Adrenal gland (tissue), 12 donors: ENCODE measurements around the gene ALB. TPM values are rescaled to one million over a fixed set of nuclear protein-coding genes. Genes with fewer than 3 reads are reported as not detected.

Experiments used
- DNase-seq, 7 donors: peaks; one replicate each; pipeline ENCODE4 v3.0.0-alpha.2; 2019 to 2020
- H3K27ac ChIP-seq, 5 donors: fragments of 200-600 bp; sonication (generic) in 4 of 5; 1 replicate in 3 of 5; 2 replicates in 2 of 5; pipeline versions ENCODE4 v1.5.1 to v1.8.0; 2016 to 2020; ENCODE audit warnings: mild to moderate bottlenecking in 1 of 5
- H3K27me3 ChIP-seq: fragments of 200-600 bp; 2 replicates; pipeline ENCODE4 v1.8.0; 2021
- H3K36me3 ChIP-seq, 2 donors: fragments of 200-600 bp; replicated peaks in 1 of 2; 1 replicate in 1 of 2; 2 replicates in 1 of 2; pipeline versions ENCODE4 v1.5.1 to v1.8.0; 2018 to 2022
- H3K4me1 ChIP-seq, 2 donors: fragments of 200-600 bp; replicated peaks in 1 of 2; 1 replicate in 1 of 2; 2 replicates in 1 of 2; pipeline versions ENCODE4 v1.5.1 to v1.8.0; 2018 to 2021
- H3K4me3 ChIP-seq, 4 donors: fragments of 200-600 bp; sonication (generic) in 3 of 4; one replicate each; pipeline ENCODE4 v1.5.1; 2016 to 2018
- H3K9me3 ChIP-seq, 3 donors: fragments of 200-600 bp; sonication (generic) in 1 of 3; replicated peaks in 1 of 3; 1 replicate in 2 of 3; 2 replicates in 1 of 3; pipeline versions ENCODE4 v1.5.1 to v1.8.0; 2016 to 2021
- POLR2A ChIP-seq, 2 donors: fragments of 450-650 bp; IDR thresholded peaks; one replicate each; pipeline ENCODE4 v1.6.1; 2017; ENCODE audit warnings: antibody characterized with exemption in 2 of 2, mild to moderate bottlenecking in 2 of 2, moderate library complexity in 1 of 2
- WGBS, 4 donors: extraction: QIAGEN DNeasy Blood & Tissue Kit in 2 of 4; methylation state at CpG; one replicate each; pipeline versions ENCODE4 v1.1.5 to v1.1.7; 2013 to 2017; 5-methylcytosine and 5-hydroxymethylcytosine counted together
- intact Hi-C, 2 donors: fragments of 100-400 bp; cut with DNase I; formaldehyde crosslinking; loops; one replicate each; pipeline versions ENCODE4 v1.14.1 to v1.15.0; 2022 to 2023
- polyA plus RNA-seq, 3 donors: library from polyadenylated mRNA; stranded (reverse); fragments of 200-250 nt in 2 of 3; fragments of 350-450 nt in 1 of 3; fragmentation: Illumina TruSeq in 1 of 3; extraction: RNeasy Lipid Tissue Mini Kit (QIAGEN cat#74804) in 1 of 3; gene quantifications; one replicate each; pipeline ENCODE4 v1.2.3, GENCODE V29; 2013 to 2014
- total RNA-seq, 9 donors: library from RNA; depleted of rRNA in 4 of 9; stranded (reverse); fragments of >200 nt in 4 of 9; fragments of 120-200 nt in 1 of 9; fragmentation: NEBNext Ultra II Directional in 1 of 9; extraction: Animal tissue kit (Norgen Biotek cat#: 25700) in 1 of 9; gene quantifications; one replicate each; pipeline versions ENCODE4 v1.1.0 to v1.2.4, GENCODE V29; 2013 to 2023
- TF ChIP-seq, protein P1 (sequence below), 6 experiments: fragments of 450-650 bp in 4 of 6; fragments of 200-600 bp in 2 of 6; sonication (generic) in 1 of 6; IDR thresholded peaks; 1 replicate in 5 of 6; 2 replicates in 1 of 6; pipeline versions ENCODE4 v1.5.1 to v1.8.0; 2016 to 2021; ENCODE audit warnings: antibody characterized with exemption in 6 of 6, mild to moderate bottlenecking in 2 of 6, moderate library complexity in 1 of 6
- donor health status: healthy with polysubstance abuse.
- donor health status: Bipolar disorder and iron deficiency.
- donor health status: DM: yes; HTN: yes; CAD: no.
- donor health status: DM: no; HTN: no; CAD: no.
- donor health status: DM: no; HTN: no; CAD: no.
- donor health status: DM: yes; HTN: yes; CAD: no.

Gene ALB
- total and polyA plus RNA-seq, 12 donors = 0.61 to 38.5 (median 5.3) TPM; not detected in 3

DNA sequence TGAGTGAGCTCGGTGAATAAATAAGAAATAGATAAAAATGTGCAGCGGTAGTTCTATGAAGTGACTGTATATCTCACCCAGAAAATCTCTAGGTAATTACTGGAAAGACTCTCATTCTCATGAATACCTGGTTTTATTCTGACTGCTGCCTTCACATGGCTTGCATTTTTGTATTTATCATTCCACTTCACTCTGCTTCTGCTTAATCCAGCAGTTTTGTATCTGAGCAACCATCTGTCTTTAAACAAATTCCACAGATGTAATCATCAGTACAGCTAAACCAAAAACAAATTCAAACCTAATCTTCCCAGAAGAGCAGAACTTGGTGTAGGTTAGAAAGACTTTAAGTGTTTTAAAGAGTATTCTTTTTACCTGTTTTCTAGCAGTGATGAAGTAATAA is 11.2 kb upstream of the ALB start:
- intact Hi-C loops = no loop called here
- H3K9me3 ChIP-seq = no peaks in the 10 kb centered on the region
- H3K27ac ChIP-seq = no peak overlapping the region
- DNase-seq = no peak
- WGBS, 4 donors = 86 to 96% (median 91%) methylated on average over 2 of the region's 2 CpGs
- H3K36me3 ChIP-seq = no peaks in the 10 kb centered on the region
- H3K4me3 ChIP-seq = no peak overlapping the region
- H3K4me1 ChIP-seq = no peaks in the 10 kb centered on the region
- TF ChIP-seq, protein P1, sequence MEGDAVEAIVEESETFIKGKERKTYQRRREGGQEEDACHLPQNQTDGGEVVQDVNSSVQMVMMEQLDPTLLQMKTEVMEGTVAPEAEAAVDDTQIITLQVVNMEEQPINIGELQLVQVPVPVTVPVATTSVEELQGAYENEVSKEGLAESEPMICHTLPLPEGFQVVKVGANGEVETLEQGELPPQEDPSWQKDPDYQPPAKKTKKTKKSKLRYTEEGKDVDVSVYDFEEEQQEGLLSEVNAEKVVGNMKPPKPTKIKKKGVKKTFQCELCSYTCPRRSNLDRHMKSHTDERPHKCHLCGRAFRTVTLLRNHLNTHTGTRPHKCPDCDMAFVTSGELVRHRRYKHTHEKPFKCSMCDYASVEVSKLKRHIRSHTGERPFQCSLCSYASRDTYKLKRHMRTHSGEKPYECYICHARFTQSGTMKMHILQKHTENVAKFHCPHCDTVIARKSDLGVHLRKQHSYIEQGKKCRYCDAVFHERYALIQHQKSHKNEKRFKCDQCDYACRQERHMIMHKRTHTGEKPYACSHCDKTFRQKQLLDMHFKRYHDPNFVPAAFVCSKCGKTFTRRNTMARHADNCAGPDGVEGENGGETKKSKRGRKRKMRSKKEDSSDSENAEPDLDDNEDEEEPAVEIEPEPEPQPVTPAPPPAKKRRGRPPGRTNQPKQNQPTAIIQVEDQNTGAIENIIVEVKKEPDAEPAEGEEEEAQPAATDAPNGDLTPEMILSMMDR (IDR thresholded peaks at IDR 0.05) = no peak
- no peak for TF ChIP-seq POLR2A (IDR thresholded peaks at IDR 0.05)
- H3K27me3 ChIP-seq = no peaks in the 10 kb centered on the region

DNA sequence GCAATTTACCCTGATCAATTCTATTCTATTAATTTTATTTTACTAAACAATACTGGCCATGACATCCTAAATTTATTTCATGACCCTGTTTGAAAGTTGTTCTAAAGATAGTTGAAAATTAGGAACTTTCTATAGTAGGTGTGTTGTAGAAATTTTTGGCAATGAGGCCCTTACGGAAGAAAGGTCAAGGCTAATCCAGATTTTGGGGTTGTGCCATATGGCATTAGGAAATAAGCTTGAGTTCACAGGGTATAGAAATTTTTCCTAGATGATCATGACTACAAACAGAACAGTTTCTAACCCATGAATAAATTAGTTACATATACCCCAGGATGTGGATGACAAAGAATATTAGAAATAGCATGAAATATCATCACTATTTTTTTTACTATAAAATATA is 7.8 kb upstream of the ALB start:
- intact Hi-C loops = no loop called here
- H3K27me3 ChIP-seq = no peaks in the 10 kb centered on the region
- WGBS, 4 donors = 49 to 66% (median 57%) methylated on average over 1 of the region's 1 CpG
- no peak for TF ChIP-seq POLR2A (IDR thresholded peaks at IDR 0.05)
- TF ChIP-seq, protein P1 (IDR thresholded peaks at IDR 0.05) = no peak
- no peak overlapping the region for H3K27ac ChIP-seq
- H3K4me1 ChIP-seq = no peaks in the 10 kb centered on the region
- no peak for DNase-seq
- H3K9me3 ChIP-seq = no peaks in the 10 kb centered on the region
- no peak overlapping the region for H3K4me3 ChIP-seq
- H3K36me3 ChIP-seq = no peaks in the 10 kb centered on the region

DNA sequence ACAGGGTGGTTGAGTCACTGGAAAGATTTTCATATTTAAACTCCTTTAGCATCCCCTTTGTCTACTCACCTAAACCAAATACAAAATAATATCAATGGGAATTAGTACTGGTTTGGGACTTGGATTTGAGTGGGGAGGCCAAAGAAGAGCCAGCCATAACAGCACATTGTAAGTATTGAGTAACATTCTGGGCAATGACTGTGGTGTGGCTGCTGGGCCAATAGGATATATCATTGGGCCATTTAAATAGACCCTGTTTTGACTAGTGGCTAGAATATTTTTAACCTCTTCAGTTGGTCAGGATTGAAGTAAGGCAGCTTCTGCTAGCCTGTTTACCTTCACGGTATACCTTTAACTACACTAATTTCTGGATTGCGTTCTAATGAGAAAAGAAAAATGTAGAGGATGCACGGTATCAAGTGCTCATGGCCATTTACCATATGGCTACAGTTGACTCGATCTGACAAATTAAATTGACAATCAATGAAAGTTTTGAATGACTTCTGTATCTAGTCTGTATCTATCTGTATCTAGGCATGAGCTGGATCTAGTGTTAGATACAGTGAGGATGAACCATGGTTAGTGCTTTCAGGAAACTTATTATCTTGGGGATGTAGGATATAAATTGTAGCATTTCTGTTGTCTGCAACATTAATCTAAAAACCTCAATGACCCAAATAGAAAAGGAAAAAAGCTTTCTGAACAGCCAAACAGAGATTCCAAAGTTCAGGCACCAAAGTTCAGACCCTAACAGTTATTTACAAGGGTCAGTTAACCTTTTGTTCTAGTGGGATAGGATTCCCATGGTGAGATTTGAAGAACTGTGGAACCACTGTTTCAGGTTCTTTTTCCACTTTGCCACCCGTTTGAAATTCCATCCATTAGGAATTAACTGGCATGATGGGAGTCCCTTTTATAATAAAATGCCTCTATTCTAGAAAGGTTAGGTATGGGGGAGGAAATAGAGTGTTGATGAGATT is 6.8 kb upstream of the ALB start:
- 78 to 83% (median 81%) methylated on average over 5 of the region's 5 CpGs for WGBS, 4 donors
- no peak for TF ChIP-seq POLR2A (IDR thresholded peaks at IDR 0.05)
- TF ChIP-seq, protein P1 (IDR thresholded peaks at IDR 0.05) = no peak
- Histone ChIP-seq H3K27ac (no peak overlapping the region), H3K27me3 (no peaks in the 10 kb centered on the region), H3K4me3 (no peak overlapping the region), H3K4me1 (no peaks in the 10 kb centered on the region), H3K36me3 (no peaks in the 10 kb centered on the region), H3K9me3 (no peaks in the 10 kb centered on the region)
- no peak for DNase-seq
- intact Hi-C loops = no loop called here

DNA sequence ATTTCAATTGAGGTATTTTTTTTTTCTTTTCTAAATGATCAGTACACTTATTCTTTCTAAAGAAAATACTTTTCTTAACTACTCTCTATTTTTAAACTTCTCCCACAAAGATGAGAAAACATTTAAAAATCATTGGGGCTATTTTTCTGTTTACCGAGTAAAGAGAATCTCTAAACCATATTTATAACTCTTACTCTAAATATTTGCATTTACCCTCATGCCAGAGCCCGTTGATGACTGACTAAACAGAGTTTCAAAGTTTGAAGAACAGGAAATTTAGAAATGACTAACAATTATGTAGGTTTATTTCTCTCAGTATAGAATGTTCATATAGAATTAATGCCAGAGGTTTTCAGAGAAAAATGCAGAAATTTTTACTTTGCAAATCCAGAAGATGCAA is 2.7 kb upstream of the ALB start:
- Histone ChIP-seq H3K9me3 (no peaks in the 10 kb centered on the region), H3K4me1 (no peaks in the 10 kb centered on the region), H3K27me3 (no peaks in the 10 kb centered on the region), H3K36me3 (no peaks in the 10 kb centered on the region), H3K27ac (no peak overlapping the region), H3K4me3 (no peak overlapping the region)
- 76 to 83% (median 78%) methylated on average over 2 of the region's 2 CpGs for WGBS, 4 donors
- no peak for DNase-seq
- intact Hi-C loops = no loop called here
- no peak for TF ChIP-seq POLR2A (IDR thresholded peaks at IDR 0.05)
- TF ChIP-seq, protein P1 (IDR thresholded peaks at IDR 0.05) = no peak
